GM19467 (cell line): Measurements from ENCODE around the gene XXYLT1.

ENCODE experiments used
- ATAC-seq: cut with Tn5 transposase; IDR thresholded peaks from one replicate; pipeline ENCODE4 v1.9.1; 2021; ENCODE audit warnings: mild to moderate bottlenecking, moderate library complexity; ENCODE audit not compliant: unreplicated experiment

Gene XXYLT1

DNA sequence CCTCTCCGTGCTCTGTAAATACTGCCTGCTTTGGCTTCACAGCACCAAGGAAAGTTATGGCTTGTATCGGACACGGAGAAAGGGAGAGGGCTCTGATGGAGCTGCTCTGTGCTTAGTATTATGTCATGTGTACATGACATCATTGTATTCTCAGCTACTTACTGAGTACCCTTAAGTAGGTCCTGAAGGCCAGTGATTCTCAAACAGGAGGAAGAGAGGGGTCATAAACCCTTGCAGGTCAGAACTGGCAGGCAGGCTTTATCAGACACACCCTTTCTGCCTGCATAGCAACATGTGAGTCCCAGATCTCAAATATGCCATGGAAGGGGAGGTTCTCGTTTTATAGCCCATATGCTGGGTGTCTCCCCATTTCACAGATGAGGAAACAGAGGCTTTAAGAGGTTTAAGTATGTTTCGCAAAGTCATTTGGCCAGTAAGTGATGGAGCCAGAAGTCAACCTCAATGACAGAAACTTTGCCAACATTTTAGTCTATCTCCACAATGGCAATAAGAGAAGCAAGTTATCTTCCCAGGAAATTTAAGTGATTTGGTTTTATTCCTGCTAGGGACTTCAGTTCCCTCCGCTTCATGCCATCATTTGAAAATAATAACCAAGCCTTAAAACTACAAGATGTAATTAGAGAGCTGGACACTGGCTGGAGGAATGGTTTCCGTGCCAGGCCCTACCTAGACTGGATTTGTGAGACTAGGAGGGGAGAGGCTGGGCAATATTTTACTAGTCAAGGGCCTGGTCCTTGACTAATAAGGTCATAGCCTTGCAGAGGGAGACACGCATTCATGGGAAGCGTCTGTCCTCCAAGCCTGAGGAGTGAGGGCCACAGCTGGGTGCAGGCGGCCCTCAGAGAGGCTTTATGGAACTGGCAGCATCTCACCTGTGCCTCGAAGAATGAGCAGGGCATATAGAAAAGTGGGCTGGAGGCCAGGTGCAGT lies 133.0 kb downstream of the XXYLT1 start:
- ATAC-seq = no peak

DNA sequence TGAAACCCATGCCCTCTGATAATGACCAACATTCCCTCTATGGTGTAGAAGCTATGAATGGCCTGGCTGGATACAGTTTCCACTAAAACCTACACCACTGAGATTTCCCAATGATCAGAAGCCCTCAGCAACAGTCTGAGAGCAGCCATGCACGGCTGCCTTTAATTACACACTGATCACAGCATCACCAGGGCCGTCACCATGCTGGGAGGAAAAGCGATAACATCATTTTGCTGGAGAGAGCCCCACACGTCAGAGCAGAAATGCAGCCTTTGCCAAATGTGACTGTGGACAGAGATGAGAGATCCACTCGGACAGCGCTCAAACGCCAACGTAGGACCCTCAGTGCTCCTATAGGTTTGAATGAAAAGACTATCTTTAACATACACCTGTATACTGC lies 135.0 kb downstream of the XXYLT1 start:
- no peak for ATAC-seq

DNA sequence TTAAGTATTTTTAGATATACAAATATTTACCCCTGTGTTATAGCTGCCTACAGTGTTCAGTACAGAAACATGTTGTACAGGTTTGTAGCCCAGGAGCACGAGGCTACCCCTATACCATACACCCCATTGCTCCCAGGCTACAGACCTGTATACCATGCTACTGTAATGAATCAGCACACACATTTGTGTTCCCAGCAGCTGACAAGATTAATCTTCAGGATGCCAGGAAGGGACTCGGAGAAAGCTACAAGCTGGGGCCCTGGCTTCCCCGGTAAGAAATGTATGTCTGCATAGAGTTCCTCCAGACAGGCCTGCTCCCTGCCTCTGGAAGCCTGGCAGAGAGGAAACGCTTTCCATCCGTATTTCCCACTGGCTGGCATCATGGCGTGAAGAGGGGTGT lies 136.5 kb downstream of the XXYLT1 start:
- ATAC-seq = no peak

DNA sequence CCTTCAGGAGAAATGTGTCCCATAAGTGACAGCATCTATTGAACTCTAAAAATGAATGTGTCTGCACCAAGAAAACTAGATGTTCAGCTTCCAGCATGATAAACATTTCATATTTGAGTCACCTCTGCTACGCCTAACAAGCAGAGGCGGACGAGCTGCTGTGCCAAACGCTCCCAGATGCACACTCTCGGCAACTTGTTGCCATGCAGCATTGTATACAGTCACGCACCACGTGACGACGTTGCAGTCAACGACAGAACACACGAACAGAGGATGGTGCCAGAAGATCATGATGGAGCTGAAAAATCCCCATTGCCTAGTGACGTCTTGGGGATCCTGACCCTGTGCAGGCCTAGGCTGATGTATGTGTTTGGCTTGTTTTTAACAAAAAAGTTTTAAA lies 137.5 kb downstream of the XXYLT1 start:
- no peak for ATAC-seq

DNA sequence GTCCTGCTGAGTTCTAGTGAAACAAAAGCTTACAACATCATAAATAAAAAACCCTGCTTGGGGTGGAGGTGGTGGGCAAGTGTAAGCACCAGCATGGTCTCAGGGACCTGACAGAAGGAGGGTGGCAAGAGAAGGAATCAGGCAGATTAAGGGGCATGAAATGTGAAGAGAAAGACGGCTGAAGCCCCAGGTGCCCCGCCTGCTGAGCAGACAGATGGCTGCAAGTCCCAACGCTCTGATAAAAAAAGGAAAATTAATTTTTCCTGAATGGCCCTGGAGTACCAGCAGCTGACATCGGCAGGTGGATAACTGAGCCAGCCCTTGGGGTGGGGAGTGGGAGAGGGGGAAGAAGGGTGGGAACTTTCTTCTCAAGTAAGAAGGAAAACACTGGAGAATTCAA lies 137.9 kb downstream of the XXYLT1 start:
- no peak for ATAC-seq

DNA sequence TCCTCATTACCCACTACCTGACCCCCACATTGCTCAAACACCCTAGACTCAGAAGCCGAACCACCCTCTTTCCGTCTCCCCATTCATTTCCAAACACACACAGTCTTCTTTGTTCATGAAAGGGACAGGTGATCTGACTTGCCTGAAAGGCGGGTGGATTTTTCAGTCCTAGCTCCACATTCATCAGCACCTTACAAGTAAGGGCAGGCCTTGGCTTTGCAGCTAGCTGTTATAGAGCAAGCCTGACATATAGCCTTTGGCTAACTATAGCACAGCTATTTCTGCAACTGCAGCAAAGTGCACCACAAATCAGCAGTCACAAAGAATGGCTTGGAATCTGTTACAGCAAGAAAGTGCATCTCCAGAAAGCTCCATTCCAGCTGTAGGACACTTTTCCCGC lies 139.8 kb downstream of the XXYLT1 start:
- ATAC-seq = no peak

DNA sequence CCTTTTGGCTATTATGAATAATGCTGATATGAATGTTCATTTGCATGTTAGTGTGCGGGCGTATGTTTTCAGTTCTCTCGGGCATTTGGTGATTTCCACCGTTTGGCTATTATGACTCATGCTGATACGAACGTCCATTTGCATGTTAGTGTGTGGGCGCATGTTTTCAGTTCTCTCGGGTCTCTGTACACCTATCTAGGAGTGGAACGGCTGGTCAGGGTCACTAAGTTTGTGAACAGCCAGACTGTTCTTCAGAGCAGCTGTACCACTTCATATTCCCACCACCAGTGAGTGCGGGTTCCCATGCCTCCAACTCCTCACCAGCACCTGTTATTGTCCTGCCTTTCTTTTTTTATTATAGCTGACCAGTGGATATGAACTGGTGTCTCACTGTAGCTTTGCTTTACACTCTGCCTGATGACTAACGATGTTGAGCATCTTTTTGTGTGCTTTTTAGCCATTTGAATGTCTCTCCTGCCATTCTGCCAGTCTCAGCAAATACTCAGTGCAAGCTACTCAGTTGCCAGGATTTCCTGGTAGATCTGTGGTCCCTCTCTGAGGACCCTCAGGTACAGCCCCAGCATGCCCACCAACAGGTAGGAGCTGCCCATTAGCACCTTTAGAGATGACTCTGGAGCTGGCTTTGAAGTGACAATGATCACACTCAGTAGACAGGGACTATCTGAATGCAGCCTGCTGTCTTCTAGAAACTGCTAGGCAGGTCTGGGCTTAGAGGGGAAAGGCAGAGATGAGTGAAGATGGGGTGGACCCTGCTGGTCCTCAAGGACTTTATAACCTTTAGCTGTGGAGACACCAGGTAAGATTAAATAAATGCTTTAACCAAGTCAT lies 141.1 kb downstream of the XXYLT1 start:
- ATAC-seq = peak; percentile 86

DNA sequence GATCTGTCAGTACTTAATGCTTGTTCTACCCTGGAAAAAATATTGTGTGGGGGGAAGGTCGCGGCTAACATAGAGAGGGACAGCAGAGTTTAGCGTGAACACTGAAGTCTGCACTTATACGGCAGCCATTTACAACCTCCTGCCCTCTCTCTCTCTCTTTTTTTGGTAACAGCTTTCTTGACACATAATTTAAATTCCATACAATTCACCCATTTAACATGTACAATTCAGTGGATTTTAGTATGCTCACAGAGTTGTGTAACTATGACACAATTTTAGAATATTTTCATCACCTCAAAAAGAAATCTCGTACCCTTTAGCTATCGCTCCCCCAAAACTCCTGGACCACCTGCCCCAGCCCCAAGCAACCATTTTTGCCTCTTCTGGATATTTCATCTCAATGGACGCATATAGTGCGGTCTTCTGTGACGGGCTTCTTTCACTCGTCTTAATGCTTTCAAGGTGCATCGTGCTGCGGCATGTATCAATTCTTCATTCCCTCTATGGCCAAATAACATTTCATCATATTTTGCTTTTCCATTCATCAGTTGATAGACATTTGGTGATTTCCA lies 141.8 kb downstream of the XXYLT1 start:
- no peak for ATAC-seq

DNA sequence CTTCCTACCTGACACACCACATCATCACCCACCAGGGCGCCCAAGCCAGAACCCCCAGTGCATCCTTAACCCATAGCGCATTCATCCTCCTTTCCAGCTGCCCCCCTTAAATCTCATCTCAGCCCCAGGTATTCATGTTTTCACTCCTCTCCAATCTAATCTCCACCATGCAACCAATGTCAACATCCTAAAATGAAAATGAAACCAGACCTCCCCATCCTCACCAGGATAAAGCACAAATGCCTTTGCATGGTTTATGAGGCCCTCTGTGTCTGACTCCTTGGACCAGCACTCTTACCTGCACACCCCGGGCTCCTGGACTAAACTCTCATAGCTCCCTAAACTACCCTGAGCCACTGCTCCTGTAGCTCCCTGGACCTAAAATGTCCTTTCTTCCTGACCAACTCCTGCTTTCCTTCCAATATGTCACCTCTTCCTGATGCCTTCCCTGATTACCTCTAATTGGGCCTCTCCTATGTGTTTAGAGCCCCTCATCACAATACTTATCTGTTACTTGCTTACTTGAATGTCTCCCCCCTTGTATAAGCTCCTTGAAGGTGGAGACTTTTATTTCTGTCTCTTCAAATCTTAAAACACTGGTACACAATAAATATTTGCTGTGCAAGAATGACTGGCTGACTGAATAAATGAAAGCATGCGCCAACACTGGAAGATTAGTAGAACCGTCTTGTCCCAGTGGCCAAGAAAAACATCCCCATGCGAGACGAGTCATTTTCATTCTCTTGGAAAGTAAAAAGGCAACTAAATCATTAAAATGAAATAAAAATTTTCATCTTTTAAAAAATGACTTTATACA lies 142.5 kb downstream of the XXYLT1 start:
- ATAC-seq = no peak

DNA sequence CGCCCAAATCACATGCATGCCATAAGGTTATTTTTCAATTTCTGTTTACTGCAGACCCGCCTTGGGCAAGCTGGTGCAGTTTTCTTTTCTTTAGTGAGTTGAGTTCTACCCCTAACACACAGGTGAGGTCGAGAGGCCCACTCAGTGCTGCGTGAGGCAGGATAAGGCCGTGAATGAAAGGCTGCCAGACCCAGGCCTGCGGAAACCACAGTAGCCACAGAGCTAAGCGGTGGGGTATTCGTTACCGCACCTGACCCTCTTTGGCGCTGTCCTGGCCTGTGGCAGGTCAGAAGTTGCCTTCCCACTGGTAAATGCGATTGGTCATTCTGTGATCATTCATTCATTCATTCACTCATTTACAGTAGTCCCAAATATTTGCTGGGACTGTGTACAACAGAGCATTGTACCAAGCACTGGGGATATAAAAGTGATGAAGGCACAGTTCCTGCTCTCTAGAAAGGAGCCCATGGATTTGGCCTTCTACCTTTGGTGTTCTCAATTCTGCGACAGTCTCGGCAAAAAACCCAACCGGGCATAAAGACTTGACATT lies 144.8 kb downstream of the XXYLT1 start:
- no peak for ATAC-seq

DNA sequence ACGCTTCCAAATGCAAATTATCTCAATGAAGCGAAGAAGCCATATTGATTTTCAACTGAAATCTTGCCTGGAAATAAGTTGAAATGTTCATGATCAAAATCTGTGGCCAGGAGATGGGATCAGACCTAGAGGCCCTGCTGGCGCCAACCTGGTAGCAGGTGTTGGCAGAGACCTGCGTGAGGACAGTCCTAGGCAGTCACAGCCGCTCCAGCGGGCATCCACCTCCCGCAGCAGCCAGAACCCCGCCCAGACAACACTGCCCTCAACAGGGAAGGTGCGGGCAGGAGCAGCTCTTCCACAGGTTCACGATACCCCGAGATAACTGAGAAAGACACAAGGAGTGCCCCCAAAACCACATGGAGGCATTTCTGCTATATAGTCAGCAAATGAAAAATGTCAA lies 145.3 kb downstream of the XXYLT1 start:
- ATAC-seq = no peak

DNA sequence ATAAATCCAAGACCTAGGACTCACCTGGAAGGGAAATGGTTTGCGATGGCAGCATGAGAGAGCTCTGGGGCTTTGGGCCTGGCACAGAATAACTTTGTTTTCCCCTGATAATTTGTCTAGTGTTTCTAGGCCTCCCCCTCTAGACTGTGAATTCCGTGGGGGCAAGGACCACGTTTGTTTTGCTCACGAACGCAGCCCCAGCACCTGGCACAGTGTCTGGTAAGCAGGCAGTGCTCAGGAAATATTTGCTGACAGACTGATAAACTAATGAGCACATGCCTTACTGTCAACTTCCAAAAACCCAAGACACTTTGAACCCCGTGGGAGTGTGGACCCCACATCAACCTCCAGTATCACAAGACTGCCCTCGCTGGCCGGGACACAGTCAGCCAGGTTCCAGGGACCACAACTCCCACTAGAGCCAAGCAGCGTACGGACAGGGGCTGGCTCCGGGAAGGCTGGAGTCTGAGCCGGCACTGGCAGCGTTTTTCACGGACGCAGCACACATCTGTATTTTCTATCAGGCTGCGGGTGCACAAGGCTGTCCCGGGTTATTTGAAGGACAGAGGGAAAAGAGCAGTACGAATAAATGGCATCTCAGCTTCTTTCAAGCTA lies 146.5 kb downstream of the XXYLT1 start:
- ATAC-seq = no peak

DNA sequence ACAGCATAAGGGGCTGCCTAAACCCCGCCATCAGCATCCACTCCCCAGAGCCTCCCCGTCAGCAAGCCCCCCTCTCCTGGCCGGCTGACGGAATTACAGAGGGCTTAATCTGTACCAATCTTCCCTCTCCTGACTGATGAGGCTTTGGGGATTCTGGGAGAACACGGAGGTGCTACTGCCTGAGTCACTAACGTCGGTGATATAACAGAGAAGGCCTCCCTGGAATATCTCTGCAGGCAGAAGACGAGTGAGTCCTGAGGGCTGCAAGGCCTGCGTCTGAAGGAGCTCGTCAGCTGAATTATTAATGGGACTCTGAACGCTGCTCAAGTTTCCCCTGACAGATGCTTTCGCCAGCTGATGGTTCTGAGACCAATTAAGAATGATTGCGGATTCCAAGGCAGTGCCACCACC lies 147.7 kb downstream of the XXYLT1 start:
- no peak for ATAC-seq

DNA sequence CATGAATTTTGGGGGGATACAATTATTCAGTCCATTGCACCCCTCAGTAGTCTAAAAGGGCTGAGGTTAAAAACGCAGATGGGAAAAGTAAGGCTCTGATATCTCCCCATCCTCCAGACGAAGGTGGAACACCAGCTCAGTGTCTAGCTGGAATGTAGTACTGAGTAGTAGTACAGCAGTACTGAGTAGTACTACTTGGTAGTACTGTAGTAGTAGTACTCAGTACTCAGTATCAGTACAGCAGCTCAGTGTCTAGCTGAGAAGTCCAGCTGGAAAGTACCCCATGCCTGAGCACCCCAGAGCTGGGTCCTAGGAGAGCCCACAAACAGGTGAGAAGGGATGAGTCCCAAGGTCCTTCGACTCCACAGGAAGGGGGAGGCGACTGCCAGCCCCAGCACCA lies 148.7 kb downstream of the XXYLT1 start:
- ATAC-seq = no peak

DNA sequence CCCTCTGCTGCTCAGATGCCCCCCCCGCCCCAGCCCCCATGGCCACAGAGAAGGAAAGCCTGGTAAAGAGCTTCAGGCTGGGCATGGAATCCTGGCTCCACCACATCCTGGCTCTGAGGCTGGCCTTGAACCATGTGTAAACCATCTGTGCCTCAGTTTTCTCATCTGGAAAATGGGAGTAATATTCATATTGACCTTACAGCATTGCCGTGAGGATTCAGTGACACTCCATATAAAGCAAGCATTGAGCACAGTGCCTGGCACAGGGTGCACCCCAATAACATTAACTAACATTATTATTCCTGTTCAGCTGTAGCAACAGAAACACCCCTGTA lies 150.7 kb downstream of the XXYLT1 start:
- ATAC-seq = no peak

DNA sequence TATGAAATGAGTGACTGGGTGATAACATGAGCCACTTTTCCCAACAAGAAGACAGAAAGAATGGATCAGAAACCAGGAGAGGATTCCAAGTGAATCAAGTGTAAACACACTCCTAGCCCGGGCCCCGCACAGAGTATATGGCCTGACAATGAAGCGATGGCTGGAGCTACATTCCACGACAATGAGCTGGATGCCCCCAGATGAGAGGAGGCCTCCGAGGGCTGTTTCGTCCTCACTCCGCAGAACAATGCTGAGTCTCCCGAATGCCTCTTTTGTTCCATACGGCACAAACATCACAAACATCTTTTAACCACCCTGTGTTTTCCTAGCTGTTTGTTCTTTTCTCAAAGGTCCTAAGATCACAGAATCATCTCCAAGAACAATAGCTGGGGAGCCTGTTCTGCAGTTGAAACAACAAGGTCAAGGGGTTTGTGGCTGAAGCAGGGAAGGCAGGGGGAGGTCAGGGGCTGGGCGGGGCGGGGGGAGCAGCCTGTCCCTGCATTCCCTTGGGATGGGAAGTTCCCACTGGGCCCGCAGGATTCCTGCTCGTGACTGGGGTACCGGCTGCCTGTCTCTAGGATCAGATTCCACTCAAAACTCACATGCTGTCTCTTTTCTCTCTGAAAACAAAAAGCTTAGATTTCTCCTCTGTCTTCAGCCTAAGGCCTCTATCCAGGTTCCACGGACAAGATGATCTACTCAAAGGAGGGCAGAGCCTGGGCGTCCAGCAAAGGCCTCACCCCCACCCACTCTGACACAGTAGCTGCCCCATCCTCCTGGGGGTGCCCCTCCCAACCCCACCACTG lies 151.3 kb downstream of the XXYLT1 start:
- ATAC-seq = no peak

DNA sequence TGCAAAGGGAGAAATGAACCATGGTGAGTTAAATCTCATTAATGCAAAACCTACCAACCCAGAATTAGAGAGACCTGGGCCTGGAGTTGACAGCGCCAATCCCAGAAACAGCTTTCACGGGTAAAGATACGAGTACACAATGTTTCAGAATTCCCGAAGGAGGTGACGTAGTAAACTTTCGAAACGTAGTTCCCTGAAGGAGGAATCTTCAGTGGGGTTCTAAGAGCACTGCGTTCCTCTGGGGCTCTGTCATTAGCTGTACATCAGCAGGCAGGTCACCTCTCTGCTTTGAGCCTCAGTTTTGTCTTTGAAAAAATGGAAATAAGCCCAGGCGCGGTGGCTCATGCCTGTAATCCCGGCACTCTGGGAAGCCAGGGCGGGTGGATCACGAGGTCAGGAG lies 152.3 kb downstream of the XXYLT1 start:
- ATAC-seq = no peak

DNA sequence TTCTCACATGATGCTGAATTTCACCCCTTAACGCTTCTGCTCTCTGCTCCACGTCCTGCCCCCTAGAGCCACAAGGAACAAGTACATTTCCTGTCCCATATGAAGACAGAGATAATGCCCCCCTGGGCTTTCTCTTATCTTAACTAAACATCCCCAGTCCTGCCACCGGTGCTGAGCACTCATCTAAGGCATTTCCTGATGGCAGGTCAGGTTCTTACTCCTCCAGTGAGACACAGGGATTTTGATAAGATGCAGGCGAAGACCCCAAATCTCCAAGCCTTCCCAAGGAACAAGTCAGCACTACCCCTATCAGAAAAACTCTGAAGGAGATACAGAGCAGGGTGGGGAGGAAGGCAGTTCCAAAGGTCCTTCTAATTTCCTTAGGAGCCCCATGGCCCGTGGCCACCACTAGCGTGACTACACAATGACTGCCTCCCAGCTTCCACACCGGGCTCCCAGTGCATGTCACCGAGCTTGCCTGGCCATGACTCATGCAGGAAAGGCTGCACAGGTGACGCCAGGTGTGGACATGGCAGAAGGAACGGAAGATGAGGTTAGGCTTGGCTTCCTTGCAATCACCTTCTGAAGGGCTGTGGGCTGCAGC lies 152.9 kb downstream of the XXYLT1 start:
- ATAC-seq = no peak
